Skeletal muscle tissue (tissue), 4 donors: Measurements from ENCODE around the gene BPGM. TPM values are rescaled to one million over a fixed set of nuclear protein-coding genes. Genes with fewer than 3 reads are reported as not detected.

Experiments used
- H3K27ac ChIP-seq: one replicate; pipeline ENCODE4 v1.7.0; 2013; ENCODE audit warnings: mild to moderate bottlenecking, low read depth, low read length, inconsistent platforms
- H3K27me3 ChIP-seq, 3 donors: one replicate each; pipeline ENCODE4 v1.7.0; 2013; ENCODE audit warnings: low read length in 3 of 3; ENCODE audit not compliant: control insufficient read depth in 3 of 3, insufficient read depth in 3 of 3
- H3K36me3 ChIP-seq, 3 donors: one replicate each; pipeline ENCODE4 v1.7.0; 2013; ENCODE audit warnings: low read length in 3 of 3; ENCODE audit not compliant: control insufficient read depth in 3 of 3, insufficient read depth in 3 of 3
- H3K4me1 ChIP-seq, 3 donors: one replicate each; pipeline ENCODE4 v1.7.0; 2013; ENCODE audit warnings: low read length in 3 of 3, mild to moderate bottlenecking in 3 of 3; ENCODE audit not compliant: control insufficient read depth in 3 of 3, insufficient read depth in 3 of 3
- H3K4me3 ChIP-seq, 3 donors: one replicate each; pipeline ENCODE4 v1.7.0; 2013; ENCODE audit warnings: low read length in 3 of 3
- H3K9ac ChIP-seq, 3 donors: one replicate each; pipeline ENCODE4 v1.7.0; 2013; ENCODE audit warnings: low read length in 3 of 3, mild to moderate bottlenecking in 3 of 3, moderate library complexity in 2 of 3, low read depth in 1 of 3
- H3K9me3 ChIP-seq, 3 donors: one replicate each; pipeline ENCODE4 v1.7.0; 2013; ENCODE audit warnings: low read length in 3 of 3; ENCODE audit not compliant: control insufficient read depth in 3 of 3
- total RNA-seq: library from RNA; depleted of rRNA; stranded (reverse); fragments of >200 nt; gene quantifications from one replicate; pipeline ENCODE4 v1.2.3, GENCODE V29; 2014
- donor health status: Osteomylitis.

Gene BPGM
- total RNA-seq, 1 donor from 2014 or later, result 92.9 TPM

DNA sequence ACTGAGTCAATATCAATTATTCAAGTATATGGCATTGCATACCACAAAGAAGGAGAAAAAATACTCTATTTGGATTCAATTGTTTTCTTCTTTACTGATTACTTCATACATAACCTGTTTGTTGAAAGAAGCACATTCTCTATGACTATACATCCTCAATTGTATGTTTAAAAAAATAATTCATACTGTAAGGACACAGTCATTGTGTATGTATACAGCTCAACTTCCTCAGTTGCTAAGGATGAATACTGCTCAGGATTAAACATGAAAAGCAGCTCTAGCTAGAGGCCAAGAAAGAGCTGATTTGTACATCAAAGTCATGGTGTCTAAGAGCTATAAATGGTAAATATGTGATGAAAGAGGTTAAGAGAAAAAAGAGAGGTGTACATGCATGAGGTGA is 15.8 kb upstream of the BPGM start:
- no peak overlapping the region for H3K27ac ChIP-seq
- H3K36me3 ChIP-seq, result no peaks in the 10 kb centered on the region
- H3K9me3 ChIP-seq, result no peaks in the 10 kb centered on the region
- no peaks in the 10 kb centered on the region for H3K4me1 ChIP-seq
- no peak overlapping the region for H3K9ac ChIP-seq
- H3K27me3 ChIP-seq, result no peaks in the 10 kb centered on the region
- no peak overlapping the region for H3K4me3 ChIP-seq

DNA sequence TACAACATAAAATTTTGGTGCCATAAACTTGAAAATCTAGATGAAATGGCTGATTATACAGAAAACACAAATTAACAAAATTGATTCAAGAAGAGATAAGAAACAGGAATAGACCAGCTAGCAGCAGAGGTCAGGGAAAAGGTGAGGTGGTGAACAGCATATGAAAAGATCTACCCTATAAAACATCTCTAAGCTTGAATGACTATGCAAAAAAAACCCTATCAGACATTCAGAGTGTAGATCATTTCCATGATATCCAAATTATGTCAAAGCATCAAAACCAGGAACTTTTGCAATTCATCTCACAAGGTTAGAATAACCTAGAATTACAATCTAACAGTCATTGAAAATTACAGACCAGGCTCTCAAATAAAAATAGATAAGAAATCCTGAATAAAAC is 14.6 kb upstream of the BPGM start:
- Histone ChIP-seq H3K27ac (no peak overlapping the region), H3K27me3 (no peaks in the 10 kb centered on the region), H3K9ac (no peak overlapping the region), H3K4me3 (no peak overlapping the region), H3K4me1 (peaks cover 0 to 2% (median 0%) of the 10 kb centered on the region in 3 donors), H3K36me3 (no peaks in the 10 kb centered on the region), H3K9me3 (no peaks in the 10 kb centered on the region)

DNA sequence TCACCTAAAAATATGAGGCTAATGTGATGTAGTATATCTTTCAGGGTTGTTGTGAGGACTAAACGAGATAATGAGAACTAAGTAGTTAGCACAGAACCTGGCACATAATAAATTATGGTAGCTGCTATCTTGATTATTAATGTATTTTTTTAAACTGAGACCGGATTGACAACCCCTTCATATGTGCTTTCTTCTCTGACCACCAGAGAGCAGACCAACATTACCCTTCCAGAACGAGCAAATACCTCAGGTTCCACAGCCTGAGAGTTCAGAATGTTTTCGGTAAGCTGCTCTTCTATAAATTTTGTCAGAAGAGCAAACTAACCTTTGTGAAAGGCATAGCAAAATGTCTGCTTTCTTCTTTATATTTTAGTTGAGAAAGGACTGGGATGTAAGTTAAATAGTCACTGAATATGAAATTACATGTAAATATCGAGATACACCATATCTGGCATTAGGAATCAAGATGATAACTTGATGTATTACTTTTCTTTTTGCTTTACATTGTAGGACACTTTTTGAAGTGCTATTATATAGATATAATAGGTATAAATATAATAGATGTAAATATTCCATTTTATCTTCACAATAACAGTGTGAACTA is 13.6 kb upstream of the BPGM start:
- H3K9me3 ChIP-seq, result no peaks in the 10 kb centered on the region
- H3K4me3 ChIP-seq, result no peak overlapping the region
- H3K9ac ChIP-seq, result no peak overlapping the region
- H3K27me3 ChIP-seq, result no peaks in the 10 kb centered on the region
- no peaks in the 10 kb centered on the region for H3K36me3 ChIP-seq
- peaks cover 0 to 2% (median 0%) of the 10 kb centered on the region in 3 donors for H3K4me1 ChIP-seq
- no peak overlapping the region for H3K27ac ChIP-seq

DNA sequence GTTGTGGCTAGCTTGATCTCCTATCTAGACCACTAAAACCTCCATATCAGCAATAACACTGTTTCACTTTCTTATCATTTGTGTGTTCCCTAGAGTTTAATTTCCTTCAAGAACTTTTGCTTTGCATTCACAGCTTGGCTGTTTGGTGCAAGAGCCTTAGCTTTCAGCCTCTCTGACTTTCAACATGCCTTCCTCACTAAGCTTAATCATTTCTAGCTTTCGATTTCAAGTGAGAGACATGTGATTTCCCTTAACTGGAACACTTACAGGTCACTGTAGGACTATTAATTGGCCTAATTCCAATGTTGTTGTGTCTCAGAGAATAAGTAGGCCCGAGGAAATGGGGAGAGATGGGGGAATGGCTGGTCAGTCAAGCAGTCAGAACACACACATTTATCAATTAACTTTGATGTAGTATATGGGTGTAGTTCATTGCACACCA is 10.6 kb upstream of the BPGM start:
- no peaks in the 10 kb centered on the region for H3K27me3 ChIP-seq
- H3K4me1 ChIP-seq, result peaks cover 0 to 2% (median 0%) of the 10 kb centered on the region in 3 donors
- no peaks in the 10 kb centered on the region for H3K9me3 ChIP-seq
- no peak overlapping the region for H3K9ac ChIP-seq
- no peaks in the 10 kb centered on the region for H3K36me3 ChIP-seq
- H3K4me3 ChIP-seq, result no peak overlapping the region
- no peak overlapping the region for H3K27ac ChIP-seq

DNA sequence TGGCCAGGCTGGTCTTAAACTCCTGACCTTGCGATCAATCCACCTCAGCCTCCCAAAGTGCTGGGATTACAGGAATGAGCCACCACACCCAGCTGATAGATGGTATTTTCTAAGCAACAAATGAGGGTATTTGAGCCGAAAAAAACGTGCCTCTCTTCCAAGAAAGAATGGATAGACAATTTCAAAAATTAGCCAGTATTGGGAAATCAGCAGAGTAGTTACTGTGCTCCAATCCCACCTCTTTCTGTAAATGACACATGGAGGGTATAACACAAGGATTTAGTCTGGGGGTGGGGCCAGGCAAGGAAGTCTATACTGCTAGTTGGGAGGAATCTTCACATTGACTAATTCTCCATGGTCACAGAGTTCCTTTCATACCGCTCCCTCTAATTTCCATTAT is 9.2 kb upstream of the BPGM start:
- Histone ChIP-seq H3K9ac (no peak overlapping the region), H3K36me3 (no peaks in the 10 kb centered on the region), H3K27ac (no peak overlapping the region), H3K27me3 (no peaks in the 10 kb centered on the region), H3K4me3 (no peak overlapping the region), H3K4me1 (peaks cover 0 to 2% (median 0%) of the 10 kb centered on the region in 3 donors), H3K9me3 (no peaks in the 10 kb centered on the region)

DNA sequence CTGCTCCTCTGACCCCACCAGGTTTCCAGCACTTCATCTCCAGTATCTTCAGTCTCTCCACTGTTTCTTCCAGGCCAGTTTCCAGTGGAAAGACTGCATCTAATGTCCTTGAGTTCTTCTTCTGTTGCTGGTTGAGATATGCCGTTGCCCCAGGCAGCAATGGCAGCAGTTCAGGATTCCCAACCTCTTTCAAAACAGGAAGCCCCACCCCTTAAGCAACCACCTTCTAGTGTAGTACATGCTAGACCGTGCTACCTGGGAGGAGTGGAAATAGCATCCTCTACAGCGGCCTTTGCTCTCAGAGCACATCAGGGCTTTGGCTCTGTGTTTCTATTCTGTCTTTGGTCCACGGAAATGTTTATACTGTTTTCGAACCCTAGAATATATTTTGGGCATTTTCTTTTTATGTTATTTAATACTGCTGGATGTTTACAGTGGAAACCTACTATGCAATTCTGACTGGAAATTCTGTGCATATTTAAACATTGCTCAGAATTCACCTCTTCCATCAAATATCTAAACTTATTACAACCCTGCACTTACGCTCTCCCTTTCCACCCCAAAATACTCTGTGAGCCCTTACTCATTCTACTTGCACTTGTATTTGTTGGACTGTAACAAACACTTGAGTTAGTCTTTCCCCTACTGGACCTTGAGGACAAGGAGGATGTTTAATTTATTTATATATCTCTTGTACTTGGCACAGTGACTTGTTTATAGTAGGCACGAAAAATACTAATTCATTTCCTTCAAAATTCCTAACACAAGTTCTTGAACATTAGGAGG is 8.5 kb upstream of the BPGM start:
- Histone ChIP-seq H3K27ac (no peak overlapping the region), H3K9me3 (no peaks in the 10 kb centered on the region), H3K9ac (no peak overlapping the region), H3K36me3 (no peaks in the 10 kb centered on the region), H3K4me3 (no peak overlapping the region), H3K27me3 (no peaks in the 10 kb centered on the region), H3K4me1 (peaks cover 0 to 2% (median 0%) of the 10 kb centered on the region in 3 donors)

DNA sequence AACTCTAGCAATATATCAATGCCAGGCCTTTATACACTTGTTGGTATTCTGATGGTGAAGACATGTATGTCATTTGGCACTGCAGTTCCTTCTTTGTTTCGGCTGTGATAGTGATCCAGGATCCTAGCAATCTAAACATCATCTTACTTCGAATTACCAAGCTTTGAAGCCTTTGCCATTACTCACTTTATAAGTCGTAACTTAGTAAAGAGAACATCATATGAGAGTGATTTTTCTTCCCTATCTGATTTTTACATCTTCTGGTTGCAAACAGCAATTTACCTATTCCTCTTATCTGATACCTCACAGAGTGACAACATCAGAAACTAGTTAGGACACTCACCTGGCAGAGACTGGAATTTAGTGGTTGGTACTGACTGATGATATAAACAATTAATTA is 7.6 kb upstream of the BPGM start:
- Histone ChIP-seq H3K4me1 (peaks cover 0 to 2% (median 0%) of the 10 kb centered on the region in 3 donors), H3K27me3 (no peaks in the 10 kb centered on the region), H3K9me3 (no peaks in the 10 kb centered on the region), H3K4me3 (no peak overlapping the region), H3K36me3 (peaks cover 0 to under 1% (median 0%) of the 10 kb centered on the region in 3 donors), H3K27ac (no peak overlapping the region), H3K9ac (no peak overlapping the region)

DNA sequence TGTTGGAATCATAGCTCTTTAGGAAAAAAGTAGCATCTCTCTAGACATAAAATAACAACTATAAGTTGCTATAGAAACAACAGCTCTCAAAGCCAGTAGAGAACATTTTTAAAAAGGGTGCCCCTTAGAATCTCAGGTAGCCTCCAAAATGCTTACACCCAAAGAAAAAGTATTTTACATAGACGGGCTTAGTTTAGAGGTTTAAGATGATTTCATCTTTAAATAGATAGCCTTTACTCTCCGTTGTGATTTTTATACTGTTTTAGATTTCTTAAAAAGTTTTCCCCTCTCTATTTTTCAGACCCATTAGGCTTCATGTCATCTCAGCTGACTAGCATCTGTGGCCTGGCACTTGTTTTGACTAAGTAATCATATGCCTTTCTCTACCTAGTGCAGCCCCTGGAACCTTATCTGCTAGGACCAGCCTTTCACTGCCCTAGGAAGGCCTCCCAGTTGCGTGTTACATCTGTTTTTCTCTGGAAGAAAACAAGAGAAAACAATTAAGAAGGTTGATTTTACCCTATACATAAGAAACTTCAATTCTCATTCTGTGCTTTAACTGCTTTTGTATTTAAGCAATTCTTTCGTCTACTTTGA is 6.9 kb upstream of the BPGM start:
- H3K27ac ChIP-seq, result no peak overlapping the region
- no peak overlapping the region for H3K4me3 ChIP-seq
- H3K36me3 ChIP-seq, result peaks cover 0 to 2% (median 0%) of the 10 kb centered on the region in 3 donors
- H3K9ac ChIP-seq, result no peak overlapping the region
- no peaks in the 10 kb centered on the region for H3K9me3 ChIP-seq
- no peaks in the 10 kb centered on the region for H3K27me3 ChIP-seq
- H3K4me1 ChIP-seq, result peaks cover 0 to 2% (median 0%) of the 10 kb centered on the region in 3 donors

DNA sequence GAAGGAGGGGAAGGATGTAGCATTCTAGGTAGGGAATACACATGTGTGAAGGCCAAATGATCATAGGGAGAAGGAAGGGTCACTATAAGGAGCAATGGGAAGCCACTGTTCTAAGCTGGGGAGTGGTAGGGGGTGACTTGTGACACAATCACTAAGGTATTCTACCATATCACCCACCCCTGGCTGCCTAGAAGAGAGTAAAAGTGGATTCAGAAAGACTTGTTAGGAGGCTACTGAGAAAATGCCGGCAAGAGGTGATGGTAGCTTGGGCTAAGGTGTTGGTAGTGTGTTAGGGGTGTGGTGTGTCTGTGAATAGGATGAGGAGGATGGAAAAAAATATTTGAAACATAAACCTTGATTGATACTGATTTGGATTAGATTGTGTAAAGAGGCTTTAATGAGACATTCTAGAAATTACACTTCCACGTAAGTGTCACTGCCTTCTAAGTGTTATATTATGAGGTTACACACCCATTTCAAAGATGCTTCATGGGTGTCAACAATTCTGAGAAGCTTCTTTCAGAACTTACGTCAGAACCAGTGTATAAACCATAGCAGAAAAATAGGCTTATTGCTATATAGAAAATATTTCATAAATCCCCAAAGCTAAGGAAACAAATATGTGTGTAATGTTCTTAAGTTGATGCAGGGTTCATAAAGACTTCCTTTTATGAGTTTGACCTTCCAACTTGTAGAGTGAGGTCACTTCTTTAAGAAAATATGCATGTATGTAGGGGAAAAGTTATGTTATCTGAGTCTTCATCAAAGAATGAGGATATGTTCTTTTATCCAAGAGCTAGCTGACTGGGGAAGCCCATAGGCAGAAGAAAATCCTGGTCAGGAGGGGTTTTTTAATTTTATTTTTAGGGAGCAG is 5.6 kb upstream of the BPGM start:
- H3K27me3 ChIP-seq, result no peaks in the 10 kb centered on the region
- no peak overlapping the region for H3K9ac ChIP-seq
- peaks cover 4 to 13% (median 8%) of the 10 kb centered on the region in 3 donors for H3K4me1 ChIP-seq
- H3K9me3 ChIP-seq, result no peaks in the 10 kb centered on the region
- H3K4me3 ChIP-seq, result no peak overlapping the region
- H3K27ac ChIP-seq, result no peak overlapping the region
- H3K36me3 ChIP-seq, result peaks cover 0 to 2% (median 0%) of the 10 kb centered on the region in 3 donors
